ENCODE measurements around the gene PRR20E.

- no peak for TF ChIP-seq CTCF (IDR thresholded peaks at IDR 0.05)
- no peak for TF ChIP-seq POLR2A (IDR thresholded peaks at IDR 0.05)
Observed at GRCh38 chr13:57191667-57192066, 24.7 kb downstream of the PRR20E start.

Data from Peyer's patch (tissue), 4 donors.